Right hindlimb (tissue), 1 donor: ENCODE results near the gene ADORA2A.
A peak's percentile ranks its signal among the peaks of the same experiment; 100 is the strongest.

Source experiments
- DNase-seq: peaks from one replicate; pipeline ENCODE4 v3.0.0-alpha.2; 2018

ADORA2A gene

GRCh38 chr22:24433828-24434470 lies 6.5 kb downstream of the ADORA2A start:
- peak; percentile 75 for DNase-seq

GRCh38 chr22:24434471-24435322 lies 7.3 kb downstream of the ADORA2A start:
- peak; percentile 89 for DNase-seq

DNA sequence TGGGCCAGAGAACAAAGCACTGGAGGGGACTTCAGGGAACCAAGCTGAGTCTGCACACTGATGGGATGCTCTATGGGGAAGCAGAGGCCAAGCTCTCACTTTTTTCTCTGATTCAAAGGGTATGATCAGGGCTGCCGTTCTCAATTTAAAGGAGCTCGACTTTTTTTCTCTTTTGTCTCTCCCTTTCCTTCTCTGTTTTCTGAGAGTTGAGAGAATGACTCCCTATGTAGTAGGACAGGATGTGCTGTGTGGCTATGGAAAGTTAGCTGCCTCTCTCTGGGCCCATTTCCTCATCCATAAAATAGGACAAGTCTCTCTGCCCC lies 7.9 kb downstream of the ADORA2A start:
- no peak for DNase-seq

- DNase-seq: no peak
Measured at GRCh38 chr22:24435861-24436371, 8.5 kb downstream of the ADORA2A start.

DNA sequence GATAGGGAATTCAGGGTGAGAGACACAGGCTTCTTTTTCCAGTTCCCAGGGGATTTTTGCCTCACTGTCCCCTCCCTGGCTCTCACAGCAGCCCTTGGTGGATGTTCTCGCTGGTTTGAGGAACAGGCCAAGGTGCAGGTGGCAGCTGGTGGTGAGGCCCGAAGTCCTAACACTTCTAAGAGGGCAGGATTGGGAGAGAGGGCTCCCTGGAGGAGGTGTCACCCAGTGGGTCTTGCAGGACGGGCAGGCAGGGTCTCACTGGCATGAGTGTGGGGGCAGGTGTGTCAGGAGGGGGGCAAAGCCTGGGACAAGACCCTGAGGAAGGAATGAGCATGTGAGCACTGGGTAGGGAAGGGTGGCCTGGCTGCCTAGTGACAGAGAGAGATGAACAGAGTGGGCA lies 9.2 kb downstream of the ADORA2A start:
- DNase-seq: no peak

DNA sequence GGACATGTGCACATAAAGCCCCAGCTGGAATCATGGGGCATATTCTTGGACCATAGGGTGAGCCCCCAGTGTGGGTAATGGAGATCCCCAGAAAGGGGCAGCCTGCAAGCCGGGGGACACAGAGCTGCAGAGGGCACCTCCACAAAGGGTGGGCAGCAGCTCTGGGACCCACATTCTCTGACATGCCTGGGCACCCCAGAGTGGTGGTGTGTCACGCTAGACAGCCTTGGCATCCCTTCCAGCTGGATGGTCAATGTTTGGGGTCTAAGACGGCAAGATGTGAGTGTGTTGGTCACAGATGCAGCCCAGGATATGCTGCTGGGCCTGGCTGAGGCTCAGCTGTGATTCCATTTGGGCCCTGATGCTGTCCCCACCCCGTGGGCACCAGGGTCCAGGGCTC lies 9.7 kb downstream of the ADORA2A start:
- DNase-seq: no peak

DNA sequence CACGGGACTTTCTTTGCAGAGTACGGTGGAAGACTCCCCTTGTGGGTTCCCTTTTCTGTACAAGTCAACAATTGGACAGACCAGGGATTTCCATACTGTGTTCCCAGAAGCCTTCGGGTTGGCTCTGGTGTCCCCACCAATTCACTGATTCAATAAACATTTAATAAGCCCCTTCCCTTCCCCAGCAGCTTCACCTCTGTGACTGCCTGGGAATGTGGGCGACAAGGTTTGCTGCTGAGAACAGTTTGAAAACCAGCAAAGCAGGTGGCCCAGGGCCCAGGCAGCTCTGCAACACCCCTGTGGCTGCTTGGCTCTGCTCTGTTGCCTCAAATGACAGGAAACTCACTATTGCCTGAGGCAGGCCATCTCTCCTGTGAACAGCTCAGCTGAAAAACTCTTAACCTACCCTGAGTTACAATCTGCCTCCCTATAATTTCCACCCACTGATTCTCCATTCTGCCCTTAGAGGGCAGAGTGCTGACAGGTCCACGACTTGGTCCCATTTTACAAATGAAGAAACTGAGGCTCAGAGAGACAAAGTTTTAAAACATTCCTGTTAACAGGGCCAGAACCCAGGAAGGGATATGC lies 10.4 kb downstream of the ADORA2A start:
- no peak for DNase-seq

- no peak for DNase-seq
Measured at GRCh38 chr22:24440270-24440717, 12.9 kb downstream of the ADORA2A start.

GRCh38 chr22:24440718-24441405 lies 13.5 kb downstream of the ADORA2A start:
- peak; percentile 26 for DNase-seq

DNA sequence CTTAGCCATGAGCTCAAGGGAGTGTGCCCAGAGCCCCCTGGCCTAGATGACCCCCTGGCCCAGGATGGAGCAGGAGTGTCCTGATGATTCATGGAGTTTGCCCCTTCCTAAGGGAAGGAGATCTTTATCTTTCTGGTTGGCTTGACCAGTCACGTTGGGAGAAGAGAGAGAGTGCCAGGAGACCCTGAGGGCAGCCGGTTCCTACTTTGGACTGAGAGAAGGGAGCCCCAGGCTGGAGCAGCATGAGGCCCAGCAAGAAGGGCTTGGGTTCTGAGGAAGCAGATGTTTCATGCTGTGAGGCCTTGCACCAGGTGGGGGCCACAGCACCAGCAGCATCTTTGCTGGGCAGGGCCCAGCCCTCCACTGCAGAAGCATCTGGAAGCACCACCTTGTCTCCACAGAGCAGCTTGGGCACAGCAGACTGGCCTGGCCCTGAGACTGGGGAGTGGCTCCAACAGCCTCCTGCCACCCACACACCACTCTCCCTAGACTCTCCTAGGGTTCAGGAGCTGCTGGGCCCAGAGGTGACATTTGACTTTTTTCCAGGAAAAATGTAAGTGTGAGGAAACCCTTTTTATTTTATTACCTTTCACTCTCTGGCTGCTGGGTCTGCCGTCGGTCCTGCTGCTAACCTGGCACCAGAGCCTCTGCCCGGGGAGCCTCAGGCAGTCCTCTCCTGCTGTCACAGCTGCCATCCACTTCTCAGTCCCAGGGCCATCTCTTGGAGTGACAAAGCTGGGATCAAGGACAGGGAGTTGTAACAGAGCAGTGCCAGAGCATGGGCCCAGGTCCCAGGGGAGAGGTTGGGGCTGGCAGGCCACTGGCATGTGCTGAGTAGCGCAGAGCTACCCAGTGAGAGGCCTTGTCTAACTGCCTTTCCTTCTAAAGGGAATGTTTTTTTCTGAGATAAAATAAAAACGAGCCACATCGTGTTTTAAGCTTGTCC lies 14.3 kb downstream of the ADORA2A start:
- DNase-seq: peak; percentile 15

- DNase-seq: peak; percentile 6
Measured at GRCh38 chr22:24442352-24442744, 14.9 kb downstream of the ADORA2A start.

GRCh38 chr22:24443668-24444067 lies 16.3 kb downstream of the ADORA2A start:
- DNase-seq: peak; percentile 7

GRCh38 chr22:24444251-24444650 lies 16.9 kb downstream of the ADORA2A start:
- peak; percentile 9 for DNase-seq

GRCh38 chr22:24444729-24445466 lies 17.5 kb downstream of the ADORA2A start:
- DNase-seq: peak; percentile 38

GRCh38 chr22:24445481-24446259 lies 18.3 kb downstream of the ADORA2A start:
- peak; percentile 17 for DNase-seq

DNA sequence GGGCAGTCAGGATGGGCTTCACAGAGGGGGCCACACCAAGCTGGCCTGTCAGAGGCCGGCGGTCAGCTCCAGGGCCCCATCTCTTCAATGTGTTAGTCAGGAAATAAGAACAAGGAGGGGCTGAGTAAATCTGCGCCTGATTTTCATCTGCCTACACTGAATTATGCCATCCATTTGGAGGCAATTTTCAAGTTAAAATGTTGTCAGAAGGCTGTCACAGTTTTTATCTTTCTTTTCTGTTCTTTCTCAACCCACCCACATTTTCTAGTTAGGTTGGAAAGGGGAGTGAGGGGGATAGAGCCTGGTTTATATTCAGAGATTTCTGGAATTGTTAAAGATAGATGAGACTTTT lies 18.8 kb downstream of the ADORA2A start:
- peak; percentile 4 for DNase-seq

DNA sequence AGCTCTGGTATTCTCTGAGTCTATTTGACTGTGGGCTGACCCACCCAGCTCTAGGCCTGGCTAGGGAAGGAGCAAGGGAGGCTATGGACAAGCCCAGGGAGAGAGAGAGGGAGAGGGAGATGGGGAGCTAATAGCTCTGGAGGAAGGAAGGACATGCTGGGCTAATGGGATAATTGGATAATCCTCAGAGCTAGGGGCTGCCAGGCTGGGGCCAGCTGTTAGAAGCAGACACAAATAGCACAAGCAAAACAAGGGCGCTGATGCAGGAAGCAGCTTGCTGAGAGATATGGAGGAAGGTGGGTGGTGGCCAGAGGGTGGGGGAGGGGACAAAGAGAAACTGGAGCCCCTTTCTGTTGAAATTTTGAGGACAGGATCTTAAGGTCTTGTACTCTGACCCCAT lies 23.2 kb downstream of the ADORA2A start:
- peak; percentile 73 for DNase-seq

GRCh38 chr22:24451162-24451561 lies 23.8 kb downstream of the ADORA2A start:
- DNase-seq: no peak

- DNase-seq: no peak
Measured at GRCh38 chr22:24453853-24454252, 26.5 kb downstream of the ADORA2A start.

- DNase-seq: no peak
Measured at GRCh38 chr22:24455039-24455438, 27.6 kb downstream of the ADORA2A start.
